Mammary epithelial cell (primary cell): Measurements from ENCODE around the gene OR6K2.

Experiments
- CTCF ChIP-seq, 2 donors: IDR thresholded peaks in 1 of 2; conservative IDR thresholded peaks in 1 of 2; 2 replicates each; pipeline ENCODE4 v1.5.1; 2011 to 2012; ENCODE audit warnings: inconsistent platforms in 2 of 2, low read length in 2 of 2, mild to moderate bottlenecking in 2 of 2, control low read depth in 1 of 2, low read depth in 1 of 2; ENCODE audit not compliant: insufficient read depth in 1 of 2; ENCODE audit errors: extremely low read depth in 1 of 2
- EZH2 ChIP-seq: IDR thresholded peaks from 2 replicates; pipeline ENCODE4 v1.6.1; 2012; ENCODE audit warnings: low read length, inconsistent platforms, borderline replicate concordance

- TF ChIP-seq EZH2 = no peak
- no peak for TF ChIP-seq CTCF (conservative IDR thresholded peaks at IDR 0.05 in 1 of 2, IDR thresholded peaks at IDR 0.05 in 1 of 2; ENCODE audit: extremely low read depth in 1 of 2, insufficient read depth in 1 of 2, low read depth in 1 of 2, low read length in 2 of 2)
Observed at GRCh38 chr1:158724442-158724841, 24.0 kb upstream of the OR6K2 start.
